ENCODE results near the gene ZNF718.
"Not testable (repeated sequence)": the region's sequence is repeated elsewhere in the genome, so short reads cannot be mapped to it uniquely, and the experiment has no call there.

The ZNF718 gene

GRCh38 chr4:206054-206453 lies 81.8 kb downstream of the ZNF718 start:
- DNase-seq (ENCODE audit: low read depth): no peak
- TF ChIP-seq MYC (IDR thresholded peaks at IDR 0.05; ENCODE audit: low read depth, low read length) (no peak), POLR2A (IDR thresholded peaks at IDR 0.05; ENCODE audit: extremely low read depth, insufficient read length) (no peak), MAX (IDR thresholded peaks at IDR 0.05; ENCODE audit: low read depth, low read length) (no peak)

GRCh38 chr4:208416-209096 lies 84.3 kb downstream of the ZNF718 start:
- not testable (repeated sequence) for H3K4me3 ChIP-seq (ENCODE audit: low read depth, low read length)
- peak; percentile 82 for DNase-seq (ENCODE audit: low read depth)

More at GRCh38 chr4:206054-206453, 81.8 kb downstream of the ZNF718 start:
- no peak overlapping the region for H3K4me3 ChIP-seq (ENCODE audit: low read depth, low read length)

GRCh38 chr4:211033-211511 lies 86.8 kb downstream of the ZNF718 start:
- TF ChIP-seq MAX (IDR thresholded peaks at IDR 0.05; ENCODE audit: low read depth, low read length) (no peak), CTCF (IDR thresholded peaks at IDR 0.05; ENCODE audit: low read depth, low read length) (no peak), POLR2A (IDR thresholded peaks at IDR 0.05; ENCODE audit: extremely low read depth, insufficient read length) (no peak), MYC (IDR thresholded peaks at IDR 0.05; ENCODE audit: low read depth, low read length) (no peak)
- H3K4me3 ChIP-seq (ENCODE audit: low read depth, low read length): no peak overlapping the region
- peak; percentile 79 for DNase-seq (ENCODE audit: low read depth)

GRCh38 chr4:212438-213188 lies 88.3 kb downstream of the ZNF718 start:
- DNase-seq (ENCODE audit: low read depth): no peak
- TF ChIP-seq POLR2A (IDR thresholded peaks at IDR 0.05; ENCODE audit: extremely low read depth, insufficient read length) (no peak), MAX (IDR thresholded peaks at IDR 0.05; ENCODE audit: low read depth, low read length) (no peak), CTCF (IDR thresholded peaks at IDR 0.05; ENCODE audit: low read depth, low read length) (no peak), MYC (IDR thresholded peaks at IDR 0.05; ENCODE audit: low read depth, low read length) (no peak)
- no peak overlapping the region for H3K4me3 ChIP-seq (ENCODE audit: low read depth, low read length)

GRCh38 chr4:213189-213535 lies 88.9 kb downstream of the ZNF718 start:
- not testable (repeated sequence) for DNase-seq (ENCODE audit: low read depth)

More at GRCh38 chr4:213189-213535, 88.9 kb downstream of the ZNF718 start:
- not testable (repeated sequence) for H3K4me3 ChIP-seq (ENCODE audit: low read depth, low read length)

Measured in NB4 (cell line).